Sigmoid colon (tissue), 4 donors: Measurements from ENCODE around the gene DDIT4.

ENCODE experiments used
- EP300 ChIP-seq, 4 donors: sonication (generic); formaldehyde crosslinking; IDR thresholded peaks; one replicate each; pipeline ENCODE4 v1.6.1; 2017; ENCODE audit warnings: antibody characterized with exemption in 4 of 4
- TF ChIP-seq, protein P1 (sequence below), 4 experiments: fragments of 450-650 bp in 3 of 4; fragments of 200-600 bp in 1 of 4; IDR thresholded peaks; one replicate each; pipeline ENCODE4 v1.5.1; 2016 to 2019; ENCODE audit warnings: antibody characterized with exemption in 4 of 4, mild to moderate bottlenecking in 3 of 4, moderate library complexity in 2 of 4

DNA sequence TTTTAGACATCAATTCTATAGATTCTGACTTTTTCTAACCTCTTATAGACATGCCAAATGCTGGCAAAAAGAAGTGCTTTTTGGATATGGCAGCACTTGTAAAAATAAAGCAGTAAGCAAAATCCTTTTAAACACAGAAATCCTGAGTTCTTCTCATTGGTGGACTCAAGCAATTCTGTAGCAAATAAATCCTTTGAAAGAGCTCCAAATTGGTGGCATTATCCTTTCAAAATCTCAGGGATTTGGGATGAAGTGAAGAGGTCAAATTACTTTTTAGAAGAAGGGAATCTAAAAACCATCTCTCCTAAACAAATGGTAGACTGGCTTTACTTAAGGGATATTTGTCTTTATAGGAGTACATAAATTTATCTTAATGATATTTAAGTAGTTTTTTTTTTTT lies 40.1 kb upstream of the DDIT4 start:
- TF ChIP-seq, protein P1, sequence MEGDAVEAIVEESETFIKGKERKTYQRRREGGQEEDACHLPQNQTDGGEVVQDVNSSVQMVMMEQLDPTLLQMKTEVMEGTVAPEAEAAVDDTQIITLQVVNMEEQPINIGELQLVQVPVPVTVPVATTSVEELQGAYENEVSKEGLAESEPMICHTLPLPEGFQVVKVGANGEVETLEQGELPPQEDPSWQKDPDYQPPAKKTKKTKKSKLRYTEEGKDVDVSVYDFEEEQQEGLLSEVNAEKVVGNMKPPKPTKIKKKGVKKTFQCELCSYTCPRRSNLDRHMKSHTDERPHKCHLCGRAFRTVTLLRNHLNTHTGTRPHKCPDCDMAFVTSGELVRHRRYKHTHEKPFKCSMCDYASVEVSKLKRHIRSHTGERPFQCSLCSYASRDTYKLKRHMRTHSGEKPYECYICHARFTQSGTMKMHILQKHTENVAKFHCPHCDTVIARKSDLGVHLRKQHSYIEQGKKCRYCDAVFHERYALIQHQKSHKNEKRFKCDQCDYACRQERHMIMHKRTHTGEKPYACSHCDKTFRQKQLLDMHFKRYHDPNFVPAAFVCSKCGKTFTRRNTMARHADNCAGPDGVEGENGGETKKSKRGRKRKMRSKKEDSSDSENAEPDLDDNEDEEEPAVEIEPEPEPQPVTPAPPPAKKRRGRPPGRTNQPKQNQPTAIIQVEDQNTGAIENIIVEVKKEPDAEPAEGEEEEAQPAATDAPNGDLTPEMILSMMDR (IDR thresholded peaks at IDR 0.05), result no peak
- no peak for TF ChIP-seq EP300 (IDR thresholded peaks at IDR 0.05)
